CD4-positive, alpha-beta T cell treated with Interleukin-21 for 1 hour (primary cell): ENCODE data around the gene CDK11B.
A peak's percentile ranks its signal among the peaks of the same experiment; 100 is the strongest.
"Not testable (repeated sequence)": the region's sequence is repeated elsewhere in the genome, so short reads cannot be mapped to it uniquely, and the experiment has no call there.

ENCODE experiments used
- DNase-seq: peaks from one replicate; pipeline ENCODE4 v3.0.0-alpha.2; 2020

CDK11B gene

GRCh38 chr1:1647567-1648241 is 11.1 kb downstream of the CDK11B start:
- not testable (repeated sequence) for DNase-seq

- not testable (repeated sequence) for DNase-seq
These were observed 12.5 kb downstream of the CDK11B start for GRCh38 chr1:1646326-1646725.

- DNase-seq = not testable (repeated sequence)
These were observed 17.9 kb downstream of the CDK11B start for GRCh38 chr1:1640711-1641461.

GRCh38 chr1:1640081-1640480 is 18.7 kb downstream of the CDK11B start:
- DNase-seq = not testable (repeated sequence)

GRCh38 chr1:1639368-1639767 is 19.4 kb downstream of the CDK11B start:
- DNase-seq = not testable (repeated sequence)

GRCh38 chr1:1638528-1638927 is 20.3 kb downstream of the CDK11B start:
- DNase-seq = not testable (repeated sequence)

GRCh38 chr1:1637479-1637875 is 21.3 kb downstream of the CDK11B start:
- not testable (repeated sequence) for DNase-seq

GRCh38 chr1:1636621-1637478 is 22.0 kb downstream of the CDK11B start:
- DNase-seq = not testable (repeated sequence)

GRCh38 chr1:1634613-1635012 is 24.2 kb downstream of the CDK11B start:
- not testable (repeated sequence) for DNase-seq

- not testable (repeated sequence) for DNase-seq
These were observed 25.4 kb downstream of the CDK11B start for GRCh38 chr1:1633409-1633808.

GRCh38 chr1:1631782-1632420 is 26.9 kb downstream of the CDK11B start, which contains the start of gene MMP23B:
Gene MMP23B (plus strand): TSS chr1:1632173. CDS start chr1:1632219, 46 bp downstream.
- DNase-seq = no peak

- DNase-seq = peak; percentile 75
These were observed 27.6 kb downstream of the CDK11B start for GRCh38 chr1:1630965-1631781.

- DNase-seq = peak; percentile 97
These were observed 28.4 kb downstream of the CDK11B start for GRCh38 chr1:1630191-1630964.

GRCh38 chr1:1629430-1630190 is 29.2 kb downstream of the CDK11B start:
- peak; percentile 91 for DNase-seq

- peak; percentile 57 for DNase-seq
These were observed 29.9 kb downstream of the CDK11B start for GRCh38 chr1:1628754-1629429.

- no peak for DNase-seq
These were observed 30.7 kb downstream of the CDK11B start for GRCh38 chr1:1627829-1628753.

GRCh38 chr1:1627261-1627828 is 31.5 kb downstream of the CDK11B start:
- no peak for DNase-seq
